ELF-1 (cell line): Measurements from ENCODE around the gene ARID1B.

Experiments
- DNase-seq: peaks from one replicate; pipeline ENCODE4 v3.0.0-alpha.2; 2016; ENCODE audit warnings: low read depth, low spot score

The ARID1B gene

GRCh38 chr6:157094038-157094437 lies 316.9 kb downstream of the ARID1B start:
- DNase-seq: no peak

- DNase-seq: no peak
Observed at GRCh38 chr6:157095084-157095483, 317.9 kb downstream of the ARID1B start.

GRCh38 chr6:157095569-157095968 lies 318.4 kb downstream of the ARID1B start:
- no peak for DNase-seq

- no peak for DNase-seq
Observed at GRCh38 chr6:157096105-157096504, 318.9 kb downstream of the ARID1B start.

GRCh38 chr6:157096522-157096921 lies 319.3 kb downstream of the ARID1B start:
- DNase-seq: no peak

GRCh38 chr6:157097255-157097955 lies 320.2 kb downstream of the ARID1B start:
- DNase-seq: no peak

- DNase-seq: no peak
Observed at GRCh38 chr6:157098999-157099398, 321.8 kb downstream of the ARID1B start.

- DNase-seq: no peak
Observed at GRCh38 chr6:157099912-157100593, 322.9 kb downstream of the ARID1B start.

GRCh38 chr6:157101166-157101565 lies 324.0 kb downstream of the ARID1B start:
- DNase-seq: no peak

GRCh38 chr6:157104803-157105202 lies 327.6 kb downstream of the ARID1B start:
- DNase-seq: no peak

- no peak for DNase-seq
Observed at GRCh38 chr6:157106487-157106886, 329.3 kb downstream of the ARID1B start.

- DNase-seq: no peak
Observed at GRCh38 chr6:157107571-157107914, 330.4 kb downstream of the ARID1B start.

GRCh38 chr6:157107915-157108651 lies 330.9 kb downstream of the ARID1B start:
- no peak for DNase-seq

- no peak for DNase-seq
Observed at GRCh38 chr6:157108923-157109322, 331.7 kb downstream of the ARID1B start.

- no peak for DNase-seq
Observed at GRCh38 chr6:157110607-157111006, 333.4 kb downstream of the ARID1B start.

GRCh38 chr6:157113389-157113788 lies 336.2 kb downstream of the ARID1B start:
- DNase-seq: no peak

GRCh38 chr6:157116426-157116825 lies 339.2 kb downstream of the ARID1B start:
- DNase-seq: no peak

GRCh38 chr6:157117431-157118095 lies 340.4 kb downstream of the ARID1B start:
- no peak for DNase-seq

- DNase-seq: no peak
Observed at GRCh38 chr6:157119502-157120027, 342.4 kb downstream of the ARID1B start.

GRCh38 chr6:157120534-157121232 lies 343.5 kb downstream of the ARID1B start:
- no peak for DNase-seq

GRCh38 chr6:157121897-157122296 lies 344.7 kb downstream of the ARID1B start:
- DNase-seq: no peak
